ENCODE measurements around the gene STIM2.

STIM2 gene

GRCh38 chr4:26950446-26950845 lies 89.8 kb downstream of the STIM2 start:
- H3K4me3 ChIP-seq (replicated peaks in 1 of 2; ENCODE audit: low read depth in 2 of 2, low read length in 2 of 2), result no peak overlapping the region
- no peak for TF ChIP-seq CTCF (IDR thresholded peaks at IDR 0.05; ENCODE audit: low read depth, low read length)
- no peak for DNase-seq (ENCODE audit: low read depth in 2 of 2)

- H3K4me3 ChIP-seq (replicated peaks in 1 of 2; ENCODE audit: low read depth in 2 of 2, low read length in 2 of 2), result no peak overlapping the region
- no peak for DNase-seq (ENCODE audit: low read depth in 2 of 2)
- no peak for TF ChIP-seq CTCF (IDR thresholded peaks at IDR 0.05; ENCODE audit: low read depth, low read length)
Observed at GRCh38 chr4:26952891-26953290, 92.2 kb downstream of the STIM2 start.

GRCh38 chr4:26953366-26953765 lies 92.7 kb downstream of the STIM2 start:
- H3K4me3 ChIP-seq (replicated peaks in 1 of 2; ENCODE audit: low read depth in 2 of 2, low read length in 2 of 2), result no peak overlapping the region
- DNase-seq (ENCODE audit: low read depth in 2 of 2), result peak in 1 of 2 donors; percentile 69
- TF ChIP-seq CTCF (IDR thresholded peaks at IDR 0.05; ENCODE audit: low read depth, low read length), result no peak

- DNase-seq (ENCODE audit: low read depth in 2 of 2), result no peak
- H3K4me3 ChIP-seq (replicated peaks in 1 of 2; ENCODE audit: low read depth in 2 of 2, low read length in 2 of 2), result no peak overlapping the region
- TF ChIP-seq CTCF (IDR thresholded peaks at IDR 0.05; ENCODE audit: low read depth, low read length), result no peak
Observed at GRCh38 chr4:26953770-26954423, 93.3 kb downstream of the STIM2 start.

- TF ChIP-seq CTCF (IDR thresholded peaks at IDR 0.05; ENCODE audit: low read depth, low read length), result no peak
- DNase-seq (ENCODE audit: low read depth in 2 of 2), result peak in 1 of 2 donors; percentile 25
- no peak overlapping the region for H3K4me3 ChIP-seq (replicated peaks in 1 of 2; ENCODE audit: low read depth in 2 of 2, low read length in 2 of 2)
Observed at GRCh38 chr4:26955241-26955640, 94.6 kb downstream of the STIM2 start.

GRCh38 chr4:26958925-26959653 lies 98.4 kb downstream of the STIM2 start:
- DNase-seq (ENCODE audit: low read depth in 2 of 2), result no peak
- TF ChIP-seq CTCF (IDR thresholded peaks at IDR 0.05; ENCODE audit: low read depth, low read length), result no peak
- no peak overlapping the region for H3K4me3 ChIP-seq (replicated peaks in 1 of 2; ENCODE audit: low read depth in 2 of 2, low read length in 2 of 2)

Measured in cardiac fibroblast (primary cell).